ENCODE measurements around the gene ARSA.
A peak's percentile ranks its signal among the peaks of the same experiment; 100 is the strongest.

Gene ARSA

DNA sequence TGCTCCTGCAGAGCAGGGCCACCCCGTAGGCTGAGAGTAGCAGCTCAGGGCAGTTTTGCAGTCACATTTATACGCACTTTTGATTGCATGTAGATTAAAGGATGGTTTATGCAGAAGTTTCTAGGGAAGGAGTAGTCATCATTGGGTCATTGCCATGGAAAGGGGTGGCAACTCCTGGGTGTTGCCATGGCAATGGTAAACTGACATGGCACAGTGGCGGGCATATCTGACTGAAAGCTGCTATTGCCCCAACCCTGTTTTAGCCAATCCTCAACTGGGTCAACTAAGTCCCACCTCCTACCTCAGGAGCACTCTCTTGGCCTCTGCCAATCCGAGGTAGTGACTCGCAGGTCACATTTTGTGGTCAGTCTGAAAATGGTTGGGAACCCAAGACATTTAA is 2.4 kb upstream of the ARSA start:
- Histone ChIP-seq H3K9me3 (ENCODE audit: control insufficient read depth, insufficient read depth, low read length) (no peaks in the 10 kb centered on the region), H3K36me3 (ENCODE audit: control insufficient read depth, insufficient read depth, low read length) (no peaks in the 10 kb centered on the region), H3K27me3 (ENCODE audit: control insufficient read depth, insufficient read depth, low read length) (no peaks in the 10 kb centered on the region; the same call in 1 of the 2 replicates), H3K27ac (ENCODE audit: low read length) (no peak overlapping the region), H3K4me1 (ENCODE audit: control insufficient read depth, insufficient read depth, low read length) (peaks cover 5% of the 10 kb centered on the region), H3K4me3 (ENCODE audit: low read length) (no peak overlapping the region)
- no peak for DNase-seq (ENCODE audit: low read depth, low spot score)
- no CpG with 5 or more reads among the region's 5 CpGs for WGBS (ENCODE audit: insufficient coverage, insufficient read length)

GRCh38 chr22:50628543-50629134 is 687 bp upstream of the ARSA start:
- Histone ChIP-seq H3K27ac (ENCODE audit: low read length) (no peak overlapping the region), H3K4me3 (ENCODE audit: low read length) (peak overlapping the region; percentile 57; the same call in 1 of the 2 replicates), H3K4me1 (ENCODE audit: control insufficient read depth, insufficient read depth, low read length) (peaks cover 5% of the 10 kb centered on the region), H3K27me3 (ENCODE audit: control insufficient read depth, insufficient read depth, low read length) (no peaks in the 10 kb centered on the region; the same call in 1 of the 2 replicates), H3K36me3 (ENCODE audit: control insufficient read depth, insufficient read depth, low read length) (no peaks in the 10 kb centered on the region), H3K9me3 (ENCODE audit: control insufficient read depth, insufficient read depth, low read length) (no peaks in the 10 kb centered on the region)
- whole genome bisulfite sequencing (ENCODE audit: insufficient coverage, insufficient read length) = 100% methylated on average over 4 of the region's 16 CpGs
- DNase-seq (ENCODE audit: low read depth, low spot score) = no peak

GRCh38 chr22:50626850-50627641 is 906 bp downstream of the ARSA start:
- peak overlapping the region; percentile 71; the same call in 1 of the 2 replicates for H3K4me3 ChIP-seq (ENCODE audit: low read length)
- DNase-seq (ENCODE audit: low read depth, low spot score) = no peak
- no peak overlapping the region for H3K27ac ChIP-seq (ENCODE audit: low read length)
- H3K4me1 ChIP-seq (ENCODE audit: control insufficient read depth, insufficient read depth, low read length) = peaks cover 5% of the 10 kb centered on the region
- no peaks in the 10 kb centered on the region for H3K9me3 ChIP-seq (ENCODE audit: control insufficient read depth, insufficient read depth, low read length)
- no CpG with 5 or more reads among the region's 42 CpGs for WGBS (ENCODE audit: insufficient coverage, insufficient read length)
- H3K27me3 ChIP-seq (ENCODE audit: control insufficient read depth, insufficient read depth, low read length) = no peaks in the 10 kb centered on the region; the same call in 1 of the 2 replicates
- no peaks in the 10 kb centered on the region for H3K36me3 ChIP-seq (ENCODE audit: control insufficient read depth, insufficient read depth, low read length)

GRCh38 chr22:50626314-50626849 is 1.6 kb downstream of the ARSA start:
- H3K4me1 ChIP-seq (ENCODE audit: control insufficient read depth, insufficient read depth, low read length) = peaks cover 5% of the 10 kb centered on the region
- no peak overlapping the region for H3K4me3 ChIP-seq (ENCODE audit: low read length)
- H3K27me3 ChIP-seq (ENCODE audit: control insufficient read depth, insufficient read depth, low read length) = no peaks in the 10 kb centered on the region; the same call in 1 of the 2 replicates
- WGBS (ENCODE audit: insufficient coverage, insufficient read length) = no CpG with 5 or more reads among the region's 12 CpGs
- no peaks in the 10 kb centered on the region for H3K9me3 ChIP-seq (ENCODE audit: control insufficient read depth, insufficient read depth, low read length)
- H3K27ac ChIP-seq (ENCODE audit: low read length) = no peak overlapping the region
- no peaks in the 10 kb centered on the region for H3K36me3 ChIP-seq (ENCODE audit: control insufficient read depth, insufficient read depth, low read length)
- DNase-seq (ENCODE audit: low read depth, low spot score) = no peak

- WGBS (ENCODE audit: insufficient coverage, insufficient read length) = no CpG with 5 or more reads among the region's 27 CpGs
- H3K9me3 ChIP-seq (ENCODE audit: control insufficient read depth, insufficient read depth, low read length) = no peaks in the 10 kb centered on the region
- no peaks in the 10 kb centered on the region for H3K36me3 ChIP-seq (ENCODE audit: control insufficient read depth, insufficient read depth, low read length)
- H3K4me3 ChIP-seq (ENCODE audit: low read length) = no peak overlapping the region
- DNase-seq (ENCODE audit: low read depth, low spot score) = no peak
- H3K27ac ChIP-seq (ENCODE audit: low read length) = no peak overlapping the region
- H3K4me1 ChIP-seq (ENCODE audit: control insufficient read depth, insufficient read depth, low read length) = peaks cover 7% of the 10 kb centered on the region
- H3K27me3 ChIP-seq (ENCODE audit: control insufficient read depth, insufficient read depth, low read length) = no peaks in the 10 kb centered on the region; the same call in 1 of the 2 replicates
These were observed 2.2 kb downstream of the ARSA start for GRCh38 chr22:50625568-50626313.

- H3K4me3 ChIP-seq (ENCODE audit: low read length) = no peak overlapping the region
- H3K4me1 ChIP-seq (ENCODE audit: control insufficient read depth, insufficient read depth, low read length) = peaks cover 7% of the 10 kb centered on the region
- H3K36me3 ChIP-seq (ENCODE audit: control insufficient read depth, insufficient read depth, low read length) = no peaks in the 10 kb centered on the region
- no peak overlapping the region for H3K27ac ChIP-seq (ENCODE audit: low read length)
- no peaks in the 10 kb centered on the region for H3K9me3 ChIP-seq (ENCODE audit: control insufficient read depth, insufficient read depth, low read length)
- no CpG with 5 or more reads among the region's 14 CpGs for WGBS (ENCODE audit: insufficient coverage, insufficient read length)
- H3K27me3 ChIP-seq (ENCODE audit: control insufficient read depth, insufficient read depth, low read length) = no peaks in the 10 kb centered on the region; the same call in 1 of the 2 replicates
- DNase-seq (ENCODE audit: low read depth, low spot score) = no peak
These were observed 2.8 kb downstream of the ARSA start for GRCh38 chr22:50625131-50625567.

DNA sequence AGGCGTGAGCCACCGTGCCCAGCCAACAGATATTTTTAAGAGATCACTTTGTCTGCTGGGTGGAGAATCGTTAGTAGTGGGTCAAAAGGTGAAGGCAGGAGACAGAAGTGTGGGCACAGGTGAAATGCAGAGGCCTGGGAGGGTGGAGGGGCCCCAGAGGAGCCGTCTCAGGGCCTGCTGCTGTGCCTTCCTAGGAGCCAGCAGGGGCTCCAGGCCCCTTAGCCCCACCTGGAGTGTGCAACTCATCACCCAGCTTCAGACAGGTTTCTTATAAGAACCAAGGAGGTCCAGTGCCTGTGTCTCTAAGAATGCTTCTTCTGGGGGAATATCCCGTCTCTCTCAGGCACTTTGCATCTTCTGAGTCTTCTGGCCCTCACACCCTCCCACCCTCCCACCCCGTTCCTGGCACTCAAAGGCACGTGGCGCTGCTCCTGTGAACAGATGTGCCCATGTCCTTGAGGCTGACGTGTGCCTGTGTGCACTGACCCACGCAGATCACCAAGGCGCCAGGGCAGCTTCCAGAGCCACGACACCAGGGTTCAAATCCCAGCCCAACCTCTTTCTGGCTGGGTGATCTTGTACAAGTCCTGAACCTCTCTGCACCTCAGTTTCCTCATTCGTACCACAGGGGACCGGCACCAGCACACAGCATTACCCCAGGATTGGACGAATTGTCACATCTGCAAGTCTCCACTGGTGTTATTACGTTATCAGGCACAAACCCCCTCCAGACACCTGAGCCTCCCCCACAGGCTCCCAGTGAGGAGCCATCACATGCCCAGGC is 3.4 kb downstream of the ARSA start:
- no peak overlapping the region for H3K27ac ChIP-seq (ENCODE audit: low read length)
- no peak for DNase-seq (ENCODE audit: low read depth, low spot score)
- H3K9me3 ChIP-seq (ENCODE audit: control insufficient read depth, insufficient read depth, low read length) = no peaks in the 10 kb centered on the region
- no peaks in the 10 kb centered on the region; the same call in 1 of the 2 replicates for H3K27me3 ChIP-seq (ENCODE audit: control insufficient read depth, insufficient read depth, low read length)
- peaks cover 7% of the 10 kb centered on the region for H3K4me1 ChIP-seq (ENCODE audit: control insufficient read depth, insufficient read depth, low read length)
- H3K4me3 ChIP-seq (ENCODE audit: low read length) = no peak overlapping the region
- no CpG with 5 or more reads among the region's 16 CpGs for WGBS (ENCODE audit: insufficient coverage, insufficient read length)
- H3K36me3 ChIP-seq (ENCODE audit: control insufficient read depth, insufficient read depth, low read length) = no peaks in the 10 kb centered on the region

DNA sequence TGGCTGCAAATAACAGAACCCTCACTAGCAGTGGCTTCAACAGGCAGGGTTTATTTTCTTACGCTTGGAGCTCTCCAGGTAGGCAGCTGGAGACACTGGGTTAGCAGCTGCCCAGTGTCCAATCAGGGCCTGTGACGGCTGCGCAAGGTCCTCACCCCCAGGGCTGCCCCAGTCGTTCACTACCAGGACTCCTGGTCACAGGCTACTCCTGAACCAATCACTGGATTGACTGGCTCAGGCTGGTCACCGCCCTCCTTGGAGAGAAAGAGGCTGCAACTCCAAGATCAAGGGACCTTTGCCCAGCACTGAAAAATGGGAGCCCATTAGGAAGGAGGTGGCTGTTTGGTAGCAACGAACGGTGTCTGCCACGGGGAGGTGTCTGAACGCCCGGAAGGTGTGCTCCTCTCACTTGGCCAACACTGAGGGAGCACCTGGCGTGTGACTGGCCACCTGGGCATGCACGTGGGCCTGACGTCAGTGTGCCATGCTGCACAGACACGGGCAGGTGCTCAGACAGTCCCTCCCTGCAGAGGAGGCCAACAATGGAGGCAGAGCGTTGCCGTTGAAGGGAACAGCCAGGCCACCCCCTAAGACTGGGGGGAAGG is 5.1 kb downstream of the ARSA start:
- DNase-seq (ENCODE audit: low read depth, low spot score) = no peak
- no peak overlapping the region for H3K27ac ChIP-seq (ENCODE audit: low read length)
- H3K9me3 ChIP-seq (ENCODE audit: control insufficient read depth, insufficient read depth, low read length) = no peaks in the 10 kb centered on the region
- no peaks in the 10 kb centered on the region for H3K27me3 ChIP-seq (ENCODE audit: control insufficient read depth, insufficient read depth, low read length)
- H3K4me3 ChIP-seq (ENCODE audit: low read length) = no peak overlapping the region
- no CpG with 5 or more reads among the region's 16 CpGs for WGBS (ENCODE audit: insufficient coverage, insufficient read length)
- peaks cover 2% of the 10 kb centered on the region for H3K4me1 ChIP-seq (ENCODE audit: control insufficient read depth, insufficient read depth, low read length)
- H3K36me3 ChIP-seq (ENCODE audit: control insufficient read depth, insufficient read depth, low read length) = no peaks in the 10 kb centered on the region

GRCh38 chr22:50621948-50622722 is 5.8 kb downstream of the ARSA start:
- Histone ChIP-seq H3K27ac (ENCODE audit: low read length) (no peak overlapping the region), H3K27me3 (ENCODE audit: control insufficient read depth, insufficient read depth, low read length) (no peaks in the 10 kb centered on the region), H3K4me1 (ENCODE audit: control insufficient read depth, insufficient read depth, low read length) (peaks cover 2% of the 10 kb centered on the region), H3K36me3 (ENCODE audit: control insufficient read depth, insufficient read depth, low read length) (no peaks in the 10 kb centered on the region), H3K9me3 (ENCODE audit: control insufficient read depth, insufficient read depth, low read length) (no peaks in the 10 kb centered on the region), H3K4me3 (ENCODE audit: low read length) (no peak overlapping the region)
- no CpG with 5 or more reads among the region's 18 CpGs for WGBS (ENCODE audit: insufficient coverage, insufficient read length)
- no peak for DNase-seq (ENCODE audit: low read depth, low spot score)
